Upper lobe of left lung (tissue), 4 donors: ENCODE results near the gene COL4A5.

ENCODE experiments used
- POLR2A ChIP-seq, 4 donors: fragments of 450-650 bp; IDR thresholded peaks; one replicate each; pipeline ENCODE4 v1.5.1; 2016 to 2017; ENCODE audit warnings: antibody characterized with exemption in 4 of 4, mild to moderate bottlenecking in 2 of 4
- TF ChIP-seq, protein P1 (sequence below), 6 experiments: fragments of 450-650 bp in 4 of 6; fragments of 200-600 bp in 2 of 6; sonication (generic) in 2 of 6; IDR thresholded peaks; one replicate each; pipeline ENCODE4 v1.5.1; 2016 to 2019; ENCODE audit warnings: antibody characterized with exemption in 6 of 6

DNA sequence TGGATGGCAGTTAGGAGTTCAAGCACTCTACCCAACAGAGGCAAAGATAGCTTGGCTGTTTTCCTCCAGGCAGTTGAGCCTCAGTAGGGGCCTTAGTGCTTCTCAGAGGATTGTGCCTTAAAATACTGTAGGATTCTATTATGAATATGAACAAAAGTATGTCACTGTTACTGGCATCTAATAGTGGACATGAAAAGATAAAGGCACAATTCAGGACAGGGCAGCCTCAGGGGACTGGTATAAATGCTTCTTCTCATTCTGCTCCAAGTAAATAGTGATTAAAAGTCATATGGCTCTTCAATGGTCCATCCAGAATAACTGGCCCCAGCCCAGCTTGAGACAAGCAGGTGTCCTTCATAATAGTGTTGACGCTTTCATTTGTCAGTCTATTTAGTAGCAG, 19.2 kb upstream of the COL4A5 start:
- TF ChIP-seq, protein P1, sequence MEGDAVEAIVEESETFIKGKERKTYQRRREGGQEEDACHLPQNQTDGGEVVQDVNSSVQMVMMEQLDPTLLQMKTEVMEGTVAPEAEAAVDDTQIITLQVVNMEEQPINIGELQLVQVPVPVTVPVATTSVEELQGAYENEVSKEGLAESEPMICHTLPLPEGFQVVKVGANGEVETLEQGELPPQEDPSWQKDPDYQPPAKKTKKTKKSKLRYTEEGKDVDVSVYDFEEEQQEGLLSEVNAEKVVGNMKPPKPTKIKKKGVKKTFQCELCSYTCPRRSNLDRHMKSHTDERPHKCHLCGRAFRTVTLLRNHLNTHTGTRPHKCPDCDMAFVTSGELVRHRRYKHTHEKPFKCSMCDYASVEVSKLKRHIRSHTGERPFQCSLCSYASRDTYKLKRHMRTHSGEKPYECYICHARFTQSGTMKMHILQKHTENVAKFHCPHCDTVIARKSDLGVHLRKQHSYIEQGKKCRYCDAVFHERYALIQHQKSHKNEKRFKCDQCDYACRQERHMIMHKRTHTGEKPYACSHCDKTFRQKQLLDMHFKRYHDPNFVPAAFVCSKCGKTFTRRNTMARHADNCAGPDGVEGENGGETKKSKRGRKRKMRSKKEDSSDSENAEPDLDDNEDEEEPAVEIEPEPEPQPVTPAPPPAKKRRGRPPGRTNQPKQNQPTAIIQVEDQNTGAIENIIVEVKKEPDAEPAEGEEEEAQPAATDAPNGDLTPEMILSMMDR (IDR thresholded peaks at IDR 0.05) = no peak
- no peak for TF ChIP-seq POLR2A (IDR thresholded peaks at IDR 0.05)
